HL-60/S4 treated with phorbol 12-myristate 13-acetate at 8.2 ng/mL for 4 days and 3 days (cell line): ENCODE data around the gene SLC7A5.
"Not testable (repeated sequence)": the region's sequence is repeated elsewhere in the genome, so short reads cannot be mapped to it uniquely, and the experiment has no call there.

Experiments used
- in situ Hi-C: fragments of 300-500 bp; cut with MboI; formaldehyde crosslinking; loops from 2 replicates; pipeline ENCODE4 v1.15.0; 2022; ENCODE audit warnings: low sequenced_read_pairs

Gene SLC7A5

DNA sequence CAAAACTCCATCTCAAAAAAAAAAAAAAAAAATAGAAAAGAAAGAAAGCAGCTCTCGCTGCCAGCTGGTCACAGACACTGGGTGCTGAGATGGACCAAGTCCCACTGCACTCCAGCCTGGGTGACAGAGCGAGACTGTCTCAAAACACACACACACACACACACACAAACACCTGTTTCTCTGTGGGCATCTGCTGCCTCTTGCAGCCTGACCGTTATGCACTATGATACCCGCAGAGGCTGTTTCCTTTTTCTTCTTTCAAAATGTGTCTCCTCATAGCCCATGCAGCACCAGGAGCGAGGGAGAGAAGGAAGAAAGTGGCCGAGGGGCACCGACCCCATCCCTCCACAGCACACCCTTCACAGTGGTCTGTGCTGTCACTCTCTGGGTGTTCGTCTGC is 66.6 kb downstream of the SLC7A5 start:
- in situ Hi-C loops, result no loop called here

DNA sequence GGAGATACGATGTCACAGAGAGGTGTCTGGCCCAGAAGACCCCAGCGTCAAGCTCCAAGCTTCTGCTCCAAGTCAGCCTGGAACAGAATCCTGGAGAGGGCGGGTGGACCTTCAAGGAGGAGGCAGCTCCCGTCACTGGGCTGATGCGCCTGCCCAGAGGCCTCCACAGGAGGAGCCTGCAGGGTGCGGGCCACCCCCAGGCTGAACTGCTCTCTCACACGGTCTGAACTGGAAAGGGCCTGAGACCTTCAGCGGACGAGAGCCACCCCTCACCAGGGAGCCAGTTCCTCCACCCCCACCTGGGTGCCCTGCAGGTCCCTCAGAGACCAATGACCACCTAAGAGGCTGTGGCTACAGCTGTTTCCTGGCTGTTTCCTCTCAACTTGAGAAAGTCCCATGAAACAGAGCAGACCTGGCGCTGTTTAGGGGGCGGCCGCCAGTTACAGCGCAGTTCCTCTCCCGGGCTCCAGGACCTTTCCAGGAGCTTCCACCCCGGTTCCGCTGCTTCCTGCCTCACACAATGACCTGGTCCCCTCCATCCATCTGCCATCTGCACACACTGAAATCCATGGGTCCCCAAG is 67.5 kb downstream of the SLC7A5 start:
- in situ Hi-C loops, result no loop called here

DNA sequence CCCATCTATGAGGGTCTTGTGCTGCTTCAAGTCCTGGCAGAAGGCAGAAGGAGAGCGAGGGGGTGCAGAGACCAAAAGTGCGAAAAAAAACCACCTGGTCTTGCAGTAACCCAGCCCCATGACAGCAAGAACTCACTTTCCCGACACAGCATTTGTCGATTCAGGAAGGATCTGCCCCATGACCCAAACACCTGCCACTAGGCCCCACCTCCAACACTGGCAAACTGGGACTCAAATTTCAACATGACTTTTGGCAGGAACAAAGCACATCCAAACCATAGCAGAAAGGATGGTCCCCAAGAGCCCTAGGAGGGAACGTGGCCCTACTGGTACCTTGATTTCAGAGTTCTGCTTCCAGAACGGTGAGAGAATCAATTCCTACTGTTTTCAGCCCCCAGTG is 68.8 kb downstream of the SLC7A5 start:
- in situ Hi-C loops, result no loop called here

DNA sequence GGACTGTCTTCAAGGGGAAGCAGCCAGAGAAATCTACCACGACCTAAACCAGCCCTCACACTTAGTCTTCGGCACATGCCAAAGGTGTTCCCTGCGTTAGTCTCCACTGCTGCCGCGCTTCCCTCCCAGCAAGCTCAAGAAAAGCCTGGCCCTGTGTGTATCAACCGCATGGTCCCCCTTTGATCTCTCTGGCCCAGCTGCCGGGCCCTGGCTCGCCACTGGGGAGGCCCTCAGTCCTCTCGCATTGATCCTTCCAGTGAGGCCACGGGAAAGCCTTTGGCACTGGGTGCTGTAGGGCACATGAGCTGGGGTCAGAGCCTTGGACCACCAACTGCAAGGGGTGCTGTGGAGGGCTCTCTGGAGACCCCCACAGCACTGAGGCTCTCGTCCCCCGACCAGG is 74.0 kb downstream of the SLC7A5 start:
- in situ Hi-C loops, result no loop called here

DNA sequence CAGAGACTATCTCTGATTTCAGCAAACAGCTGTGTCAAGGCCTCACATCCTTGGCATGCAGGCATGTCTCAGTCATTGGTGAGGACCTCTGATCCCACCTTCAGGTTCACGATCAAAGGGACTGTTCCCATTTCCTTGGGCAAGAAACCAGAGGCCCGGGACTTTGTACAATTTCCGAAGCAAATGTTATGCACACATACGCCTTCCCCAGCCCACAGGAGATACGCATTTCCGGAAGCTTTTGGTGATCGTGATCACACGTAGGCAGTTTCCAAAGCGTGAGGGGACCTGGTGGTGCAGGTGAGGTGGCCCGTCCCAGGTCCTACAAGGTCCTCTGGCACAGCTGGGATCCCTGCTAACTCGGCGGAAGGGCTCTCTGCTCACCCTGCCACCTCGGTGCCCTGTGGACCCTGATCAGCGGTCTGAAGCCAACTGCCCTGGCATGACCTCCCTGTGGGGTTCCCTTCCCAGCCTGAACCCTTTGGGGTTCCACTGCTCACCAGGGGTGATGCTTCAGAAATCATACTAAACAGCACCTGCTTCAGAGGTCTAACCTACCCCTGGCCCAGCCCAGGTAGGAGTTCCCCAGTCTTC is 74.7 kb downstream of the SLC7A5 start:
- in situ Hi-C loops, result no loop called here

DNA sequence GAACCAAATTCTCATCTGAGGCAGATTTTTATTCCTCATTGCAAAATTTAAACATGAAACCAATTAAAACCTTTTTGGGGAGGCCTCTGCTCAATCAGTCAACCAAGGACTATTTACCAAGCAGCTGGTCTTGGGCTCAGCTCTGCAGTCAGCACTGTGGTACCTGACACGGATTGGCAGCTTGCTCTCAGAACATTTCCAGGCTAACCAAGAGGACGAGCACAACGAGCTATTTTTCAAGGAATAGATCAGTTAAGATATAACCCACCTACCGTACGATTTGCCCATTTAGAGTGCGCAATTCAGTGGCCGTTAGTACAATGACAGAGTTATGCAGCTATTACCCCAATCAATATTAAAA is 77.1 kb downstream of the SLC7A5 start:
- in situ Hi-C loops, result no loop called here

DNA sequence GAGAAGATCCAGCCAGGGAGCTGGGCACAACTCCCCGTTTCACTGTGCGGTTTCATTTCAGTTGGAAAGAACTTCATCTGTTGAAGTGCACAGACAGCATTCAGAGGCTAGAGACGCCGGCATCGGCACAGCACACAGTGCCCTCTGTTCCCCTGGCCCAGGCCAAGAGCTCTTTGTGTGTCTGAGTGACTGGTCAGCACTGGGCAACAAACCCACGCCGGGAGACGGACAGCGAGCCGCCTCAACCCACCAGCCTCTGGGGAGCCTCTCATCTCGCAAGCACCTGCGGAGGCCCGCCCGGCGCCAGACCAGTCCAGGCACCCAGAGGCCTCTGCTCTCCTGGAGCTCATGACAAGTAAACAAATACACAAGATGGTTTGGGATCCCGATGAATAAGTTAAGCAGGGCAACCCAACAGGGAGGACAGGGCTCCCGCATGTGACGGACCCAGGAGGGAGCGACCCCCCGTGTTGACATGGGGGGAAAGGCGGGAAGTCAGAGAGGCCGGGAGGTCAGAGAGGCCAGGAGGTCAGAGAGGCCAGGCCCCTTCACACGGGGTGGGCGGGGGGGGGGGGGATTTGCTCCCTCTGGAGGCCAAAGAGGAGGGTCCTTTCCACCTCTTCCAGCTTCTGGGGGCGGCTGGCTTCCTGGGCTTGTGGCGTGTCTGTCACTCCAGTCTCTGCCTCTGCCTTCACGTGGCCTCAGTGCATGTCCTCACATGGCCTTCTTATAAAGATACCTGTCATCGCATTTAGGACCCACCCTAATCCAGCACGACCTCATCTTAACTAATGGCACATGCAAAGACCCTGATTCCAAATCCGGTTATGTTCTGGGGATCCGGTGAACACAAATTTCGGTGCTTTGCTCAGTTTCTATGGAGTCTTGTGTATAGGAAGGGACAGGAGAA is 77.8 kb downstream of the SLC7A5 start:
- in situ Hi-C loops, result no loop called here

DNA sequence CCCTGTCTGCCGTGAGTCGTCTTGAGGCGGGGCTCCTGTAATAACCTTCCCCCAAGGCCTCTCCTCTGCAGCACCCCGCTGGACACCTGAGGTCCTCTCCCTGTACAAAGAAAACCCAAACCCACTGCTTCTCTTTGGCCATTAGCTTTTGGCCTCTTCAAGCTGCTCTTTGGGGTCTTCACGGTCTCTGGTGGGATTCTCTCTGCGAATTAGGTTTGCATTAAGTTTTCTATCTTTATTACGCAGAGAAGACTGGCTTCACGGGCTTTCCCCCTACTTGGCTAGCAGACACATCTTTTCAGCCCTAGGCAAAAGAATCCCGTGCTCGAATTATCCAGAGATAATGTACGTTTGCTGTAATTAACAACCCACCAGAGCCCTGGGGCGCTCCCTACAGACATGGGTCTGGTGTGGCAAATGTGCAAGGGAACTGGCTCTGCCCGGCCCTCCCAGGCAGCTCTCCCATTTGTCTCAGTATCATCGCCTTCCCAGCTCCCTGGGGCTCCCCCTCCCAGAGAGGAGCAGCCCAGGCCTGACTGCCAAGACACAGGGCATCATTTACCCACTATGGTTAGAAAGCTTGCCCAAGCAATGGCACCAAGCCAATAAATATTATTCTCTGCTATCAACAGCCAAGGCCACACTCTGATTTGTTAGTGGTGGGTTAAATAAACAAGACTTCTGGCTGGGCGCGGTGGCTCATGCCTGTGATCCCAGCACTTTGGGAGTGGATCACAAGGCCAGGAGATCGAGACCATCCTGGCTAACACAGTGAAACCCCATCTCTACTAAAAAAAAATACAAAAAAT is 78.8 kb downstream of the SLC7A5 start:
- in situ Hi-C loops, result no loop called here

DNA sequence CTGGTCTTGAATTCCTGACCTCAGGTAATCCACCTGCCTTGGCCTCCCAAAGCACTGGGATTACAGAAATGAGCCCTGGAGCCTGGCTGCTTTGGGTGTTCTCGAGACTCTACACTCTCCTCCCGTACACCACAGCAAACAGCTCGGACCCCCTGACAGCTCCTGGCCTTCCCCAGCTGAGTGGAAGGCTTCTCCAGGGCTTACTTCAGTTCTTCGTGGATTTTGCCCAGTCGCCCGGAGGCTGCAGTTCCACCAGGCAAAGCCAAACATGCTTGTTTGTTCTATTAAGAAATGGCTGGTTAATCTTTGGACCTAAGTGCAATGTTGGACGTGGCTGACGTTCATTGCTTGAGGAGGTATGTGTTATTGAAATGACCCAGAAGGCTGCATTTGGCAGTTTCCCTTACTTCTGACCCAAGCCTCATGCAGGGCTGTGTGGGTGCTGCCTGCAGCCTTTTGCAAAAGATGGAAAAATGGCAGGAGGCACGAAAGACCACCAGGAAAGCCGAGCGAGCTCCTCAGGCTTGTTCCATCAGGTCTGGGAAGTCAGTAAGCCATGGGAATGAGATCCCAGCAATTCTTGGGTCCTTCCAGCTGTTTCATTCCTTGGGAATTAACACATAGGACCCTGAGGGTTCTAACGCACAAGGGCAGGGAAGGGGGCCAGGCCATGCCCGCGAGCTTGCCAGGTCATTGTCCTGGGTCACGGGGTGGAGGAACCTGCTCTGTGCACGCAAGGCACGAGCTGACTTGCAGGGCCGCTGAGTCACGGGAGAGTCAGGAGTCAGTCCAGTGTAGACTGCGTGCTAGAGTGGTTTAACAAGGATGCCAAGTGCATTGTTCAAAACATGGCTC is 79.6 kb downstream of the SLC7A5 start:
- in situ Hi-C loops, result no loop called here

DNA sequence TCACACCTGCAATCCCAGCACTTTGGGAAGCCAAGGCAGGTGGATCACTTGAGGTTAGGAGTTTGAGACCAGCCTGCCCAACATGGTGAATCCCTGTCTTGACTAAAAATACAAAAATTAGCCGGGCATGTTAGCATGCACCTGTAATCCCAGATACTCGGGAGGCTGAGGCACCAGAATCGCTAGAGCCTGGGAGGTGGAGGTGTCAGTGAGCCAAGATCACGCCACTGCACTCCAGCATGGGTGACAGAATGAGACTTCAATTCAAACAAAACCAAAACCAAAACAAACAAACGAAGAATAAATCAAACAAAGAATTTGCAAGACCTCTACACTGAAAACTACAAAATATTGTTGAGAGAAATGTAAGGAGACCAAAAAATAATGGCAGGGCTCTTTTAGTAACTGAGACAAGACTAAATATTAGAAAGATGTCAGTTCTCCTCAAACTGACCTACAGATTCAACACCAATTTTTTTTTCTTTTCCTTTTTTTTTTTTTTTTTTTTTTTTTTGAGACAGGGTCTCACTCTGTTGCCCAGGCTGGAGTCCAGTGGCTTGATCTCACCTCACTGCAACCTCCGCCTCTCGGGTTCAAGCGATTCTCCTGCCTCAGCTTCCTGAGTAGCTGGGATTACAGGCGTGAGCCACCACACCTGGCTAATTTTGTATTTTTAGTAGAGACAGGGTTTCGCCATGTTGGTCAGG is 80.4 kb downstream of the SLC7A5 start:
- in situ Hi-C loops, result not testable (repeated sequence)

DNA sequence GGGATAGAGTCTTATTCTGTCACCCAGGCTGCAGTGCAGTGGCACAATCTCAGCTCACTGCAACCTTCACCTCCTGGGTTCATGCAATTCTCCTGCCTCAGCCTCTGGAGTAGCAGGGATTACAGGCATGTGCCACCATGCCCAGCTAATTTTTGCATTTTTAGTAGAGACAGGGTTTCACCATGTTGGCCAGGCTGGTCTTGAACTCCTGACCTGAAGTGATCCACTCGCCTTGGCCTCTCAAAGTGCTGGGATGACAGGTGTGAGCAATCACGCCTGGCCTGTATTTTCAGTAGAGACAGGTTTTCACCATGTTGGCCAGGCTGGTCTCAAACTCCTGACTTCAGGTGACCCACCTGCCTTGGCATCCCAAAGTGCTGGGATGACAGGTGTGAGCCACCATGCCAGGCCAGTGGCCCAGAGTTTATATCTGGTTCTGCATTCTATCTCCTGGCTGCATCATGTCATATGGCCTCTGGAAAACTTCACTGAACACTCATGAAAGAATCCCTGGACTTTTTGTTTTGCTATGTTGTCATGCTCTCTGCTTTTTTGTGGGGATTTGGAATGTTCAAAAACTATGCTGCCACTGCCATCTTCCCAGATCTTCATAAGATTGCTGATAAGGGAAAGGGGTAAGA is 81.7 kb downstream of the SLC7A5 start:
- in situ Hi-C loops, result not testable (repeated sequence)

DNA sequence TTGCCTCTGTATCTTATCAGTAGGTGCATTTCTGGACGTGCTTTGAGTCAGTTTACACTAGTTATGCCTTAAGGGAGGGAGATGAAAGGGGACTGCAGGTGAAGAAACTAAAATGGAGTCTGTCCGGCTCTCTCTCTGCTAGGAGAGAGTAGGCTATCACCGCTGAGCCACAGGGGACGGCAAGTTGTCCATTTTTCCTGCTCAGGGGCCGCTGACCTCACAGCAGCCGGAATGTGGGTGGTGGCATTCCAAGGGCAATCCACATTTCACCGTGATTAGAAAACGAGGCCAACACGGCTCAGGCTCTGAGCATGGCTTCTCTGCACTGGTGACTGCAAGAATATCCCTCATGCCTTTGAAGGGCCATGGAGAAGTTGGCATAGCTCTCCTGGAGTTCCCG is 84.5 kb downstream of the SLC7A5 start:
- in situ Hi-C loops, result no loop called here

DNA sequence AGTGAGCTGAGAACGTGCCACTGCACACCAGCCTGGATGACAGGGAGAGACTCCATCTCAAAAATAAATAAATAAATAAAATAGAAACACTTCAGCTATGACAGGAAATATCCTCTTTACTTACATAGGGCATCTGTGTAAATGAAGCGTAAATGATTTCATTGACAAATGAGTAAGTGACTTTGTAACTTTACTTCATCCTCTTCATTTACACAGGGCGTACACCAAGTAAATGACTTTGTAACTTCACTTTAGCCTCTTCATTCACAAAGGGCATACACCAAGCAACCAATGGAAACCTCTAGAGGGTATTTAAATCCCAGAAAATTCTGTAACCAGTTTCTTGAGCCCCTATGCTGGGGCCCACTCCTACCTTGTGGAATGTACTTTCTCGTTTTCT is 87.3 kb downstream of the SLC7A5 start:
- in situ Hi-C loops, result no loop called here

DNA sequence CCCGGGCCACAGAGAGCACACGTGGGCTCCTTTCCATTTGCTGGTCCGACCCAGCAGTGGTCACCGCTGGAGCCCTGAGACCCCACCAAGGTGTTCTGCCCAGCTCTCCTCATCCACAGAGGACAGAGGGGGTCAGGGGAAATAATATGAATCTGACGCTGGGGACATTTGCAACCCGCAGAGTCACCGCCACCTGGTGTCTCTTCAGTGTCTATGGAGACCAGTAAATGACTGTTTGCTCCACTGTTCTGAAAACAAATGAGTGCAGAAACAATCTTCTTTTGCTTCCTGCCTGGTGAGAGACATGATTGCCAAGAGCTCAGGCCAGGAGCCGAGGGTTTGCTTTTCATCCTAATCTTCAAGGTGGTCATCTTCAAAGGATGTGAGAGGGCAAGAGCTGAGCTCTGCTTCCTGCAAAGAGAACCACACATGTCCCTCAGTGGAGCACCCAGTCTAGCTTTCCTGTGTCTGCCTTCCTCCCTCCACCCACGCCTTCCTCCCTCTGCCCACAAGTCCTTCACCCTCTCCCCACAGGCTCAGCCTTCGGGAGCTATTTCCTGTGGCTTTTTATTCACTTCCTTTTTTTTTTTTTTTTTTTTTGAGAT is 88.8 kb downstream of the SLC7A5 start:
- in situ Hi-C loops, result no loop called here
